HG03457 (cell line): ENCODE results near the gene SOHLH1.

Experiments
- ATAC-seq: cut with Tn5 transposase; IDR thresholded peaks from one replicate; pipeline ENCODE4 v1.9.1; 2021; ENCODE audit warnings: moderate number of reproducible peaks; ENCODE audit not compliant: unreplicated experiment

SOHLH1 gene

GRCh38 chr9:135662758-135663450, 36.4 kb downstream of the SOHLH1 start, which contains the start of gene LCN9:
LCN9 (plus strand) TSS chr9:135663309; CDS start chr9:135663322, 13 bp downstream.
- ATAC-seq: no peak

DNA sequence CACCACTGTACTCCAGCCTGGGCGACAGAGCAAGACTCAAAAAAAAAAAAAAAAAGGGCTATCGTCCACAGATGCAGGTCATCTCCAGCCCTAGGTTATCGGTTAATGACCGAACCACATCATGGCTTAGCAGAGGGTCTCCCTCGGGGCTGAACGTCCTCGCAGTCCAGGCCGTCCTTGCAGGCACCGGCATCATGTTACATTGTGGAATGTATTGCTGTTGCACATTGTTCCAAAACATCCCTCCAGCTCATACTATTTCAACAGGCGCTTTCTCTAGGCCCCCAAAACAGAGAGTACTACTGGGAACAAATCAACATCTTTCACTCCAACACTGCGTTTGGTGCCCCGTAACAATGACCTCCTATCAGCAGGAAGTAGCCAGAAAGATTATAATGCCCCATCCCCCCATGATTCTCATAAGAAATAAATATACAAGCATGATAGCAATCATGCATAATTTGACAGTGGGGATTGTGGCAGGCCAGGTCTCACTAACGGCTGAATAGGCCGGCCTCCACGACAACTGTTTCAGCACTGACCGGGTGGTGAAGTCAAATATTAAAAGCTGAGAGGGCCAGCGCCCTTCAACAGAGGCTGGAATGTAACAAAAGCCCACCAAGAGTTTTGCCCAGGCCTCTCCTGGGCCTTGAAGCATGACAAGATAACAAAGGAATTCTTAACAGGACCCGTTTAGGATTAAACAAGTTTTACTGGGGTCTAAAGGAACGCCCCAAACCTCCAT, 37.3 kb downstream of the SOHLH1 start:
- ATAC-seq: no peak

- ATAC-seq: no peak
Observed at GRCh38 chr9:135660407-135660806, 38.9 kb downstream of the SOHLH1 start.

GRCh38 chr9:135659252-135659651, 40.0 kb downstream of the SOHLH1 start:
- no peak for ATAC-seq

DNA sequence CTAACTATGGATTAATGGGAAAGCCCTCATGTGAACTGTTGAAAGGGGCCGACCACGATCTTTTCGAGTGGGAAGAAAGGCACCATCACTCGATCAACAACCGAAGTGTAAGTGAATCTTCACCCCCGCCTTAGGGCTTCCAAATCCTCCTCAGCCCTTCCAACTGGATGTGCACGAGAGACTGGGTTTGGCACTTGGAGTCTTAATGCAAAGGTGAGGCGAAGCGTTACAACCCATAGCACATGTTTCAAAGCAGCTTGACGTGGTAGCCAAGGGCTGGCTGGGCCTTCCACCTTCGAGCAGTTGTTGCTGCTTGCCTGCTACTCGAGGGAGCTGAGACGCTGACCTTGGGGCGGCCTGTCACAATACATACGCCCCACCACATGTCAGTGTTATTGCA, 41.9 kb downstream of the SOHLH1 start:
- ATAC-seq: no peak

GRCh38 chr9:135655317-135655716, 44.0 kb downstream of the SOHLH1 start:
- ATAC-seq: no peak

DNA sequence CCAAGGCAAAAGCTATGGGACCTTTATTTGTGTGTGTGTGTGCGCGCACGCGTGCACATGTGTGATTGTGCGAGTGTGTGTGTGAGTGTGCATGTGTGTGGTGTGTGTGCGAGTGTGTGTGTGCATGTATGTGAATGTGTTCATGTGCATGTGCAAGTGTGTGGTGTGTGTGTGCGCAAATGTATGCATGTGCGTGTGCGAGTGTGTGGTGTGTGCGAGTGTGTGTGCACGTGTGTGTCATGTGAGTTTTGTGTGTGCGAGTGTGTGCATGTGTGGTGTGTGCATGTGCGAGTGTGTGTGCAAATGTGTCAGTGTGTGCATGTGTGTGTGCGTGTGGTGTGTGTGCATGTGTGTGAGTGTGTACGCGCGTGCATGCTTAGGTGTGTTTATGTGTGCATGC, 48.9 kb downstream of the SOHLH1 start:
- no peak for ATAC-seq

DNA sequence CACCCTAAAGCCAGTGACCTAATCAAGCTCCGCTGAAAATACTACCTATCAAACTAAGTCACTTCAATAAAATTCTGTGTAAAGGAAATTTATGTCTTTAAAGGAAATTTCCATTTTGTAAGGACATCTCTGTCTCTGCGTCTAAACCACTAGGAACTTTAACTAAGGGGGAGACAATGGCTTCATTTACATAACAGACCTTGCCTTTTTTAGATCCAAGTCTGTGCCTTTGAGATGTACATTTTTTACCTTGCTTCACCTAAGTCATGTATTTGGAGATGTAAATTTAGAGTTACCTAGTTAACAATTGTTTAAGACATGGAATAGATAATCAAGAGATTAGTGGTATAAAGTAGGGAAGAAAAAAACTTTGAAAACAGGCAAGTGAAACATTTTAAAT, 49.8 kb downstream of the SOHLH1 start:
- no peak for ATAC-seq

GRCh38 chr9:135648494-135649410, 50.5 kb downstream of the SOHLH1 start:
- ATAC-seq: no peak

DNA sequence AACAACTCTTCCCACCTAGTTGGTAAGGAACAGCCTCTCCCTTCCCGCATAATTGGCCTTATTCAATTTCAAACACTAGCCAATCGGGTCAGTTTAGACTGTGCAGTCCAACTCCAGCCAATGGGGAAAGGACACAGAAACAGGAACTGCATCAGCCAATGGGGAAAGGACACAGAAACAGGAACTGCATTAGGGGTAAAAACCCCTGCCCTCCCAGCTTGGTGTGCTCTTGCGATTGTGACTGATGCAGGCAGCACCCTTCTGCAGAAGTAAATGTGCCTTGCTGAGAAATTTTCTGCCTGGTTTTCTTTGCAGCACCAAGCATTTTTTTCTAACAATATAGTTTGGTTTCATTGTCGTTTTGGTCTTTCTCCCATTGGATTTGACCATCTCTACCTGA, 51.4 kb downstream of the SOHLH1 start:
- ATAC-seq: no peak

GRCh38 chr9:135644631-135645218, 54.6 kb downstream of the SOHLH1 start:
- ATAC-seq: no peak
